C4-2B (cell line): ENCODE measurements around the gene LMAN2L.

Source experiments
- CTCF ChIP-seq: fragments of 450-650 bp; conservative IDR thresholded peaks from 2 replicates; pipeline ENCODE4 v1.5.1; 2017; ENCODE audit warnings: mild to moderate bottlenecking
- ZFX ChIP-seq: fragments of 450-650 bp; IDR thresholded peaks from 2 replicates; pipeline ENCODE4 v1.6.1; 2017

GRCh38 chr2:96772903-96773671, 33.2 kb upstream of the LMAN2L start:
- TF ChIP-seq CTCF, result no peak
- no peak for TF ChIP-seq ZFX
